Neural progenitor cell (in vitro differentiated cells): Measurements from ENCODE around the gene PNMT.

ENCODE experiments used
- EZH2phosphoT487 ChIP-seq: fragments of 200-600 bp; sonication (generic); IDR thresholded peaks from 2 replicates; pipeline ENCODE4 v1.6.1; 2017; ENCODE audit warnings: antibody characterized with exemption
- TF ChIP-seq, protein P1 (sequence below): fragments of 200-600 bp; sonication (generic); IDR thresholded peaks from 2 replicates; pipeline ENCODE4 v1.5.1; 2017; ENCODE audit warnings: antibody characterized with exemption, mild to moderate bottlenecking

DNA sequence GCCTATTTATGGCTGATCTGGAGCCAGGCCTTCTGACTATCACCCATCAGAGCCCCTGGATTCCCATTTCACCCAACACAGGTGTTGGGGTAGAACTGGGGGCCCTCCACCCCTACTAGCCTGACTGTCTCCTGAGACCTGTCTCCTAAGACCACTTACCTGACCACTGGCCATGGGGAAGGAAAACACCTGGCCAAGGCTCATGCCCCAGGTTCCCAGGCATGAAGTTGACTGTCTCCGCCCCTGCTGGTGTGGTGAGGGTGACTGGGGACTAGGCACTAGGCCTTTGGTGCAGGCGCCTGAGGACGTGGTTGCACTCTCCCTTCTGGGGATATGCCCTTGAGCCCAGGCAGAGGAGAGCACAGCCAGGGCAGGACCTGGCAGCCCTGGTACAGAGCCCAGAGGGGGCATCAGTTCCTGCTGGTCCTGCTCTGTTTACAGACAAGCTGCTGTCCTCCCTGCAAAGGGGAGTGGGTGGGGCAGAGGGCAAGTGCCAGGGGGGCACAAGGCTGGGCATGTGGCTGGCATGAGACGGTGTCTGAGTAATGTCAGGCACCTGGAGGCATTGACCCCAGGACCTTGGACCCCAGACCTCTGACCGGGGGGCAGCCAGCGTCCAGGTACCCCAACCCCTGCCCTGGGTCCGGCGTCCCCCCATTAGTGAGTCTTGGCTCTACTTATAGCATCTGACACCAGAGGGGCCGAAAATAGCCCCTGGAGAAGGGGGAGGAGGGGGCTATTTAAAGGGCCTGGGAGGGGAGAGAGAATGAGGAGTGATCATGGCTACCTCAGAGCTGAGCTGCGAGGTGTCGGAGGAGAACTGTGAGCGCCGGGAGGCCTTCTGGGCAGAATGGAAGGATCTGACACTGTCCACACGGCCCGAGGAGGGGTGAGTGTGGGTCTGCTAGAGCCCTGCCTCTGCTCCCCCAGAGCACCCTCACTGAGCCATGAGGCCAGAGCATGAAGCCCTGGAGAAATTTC is 3.4 kb upstream of the PNMT start, which contains the start of gene TCAP:
- TF ChIP-seq, protein P1, sequence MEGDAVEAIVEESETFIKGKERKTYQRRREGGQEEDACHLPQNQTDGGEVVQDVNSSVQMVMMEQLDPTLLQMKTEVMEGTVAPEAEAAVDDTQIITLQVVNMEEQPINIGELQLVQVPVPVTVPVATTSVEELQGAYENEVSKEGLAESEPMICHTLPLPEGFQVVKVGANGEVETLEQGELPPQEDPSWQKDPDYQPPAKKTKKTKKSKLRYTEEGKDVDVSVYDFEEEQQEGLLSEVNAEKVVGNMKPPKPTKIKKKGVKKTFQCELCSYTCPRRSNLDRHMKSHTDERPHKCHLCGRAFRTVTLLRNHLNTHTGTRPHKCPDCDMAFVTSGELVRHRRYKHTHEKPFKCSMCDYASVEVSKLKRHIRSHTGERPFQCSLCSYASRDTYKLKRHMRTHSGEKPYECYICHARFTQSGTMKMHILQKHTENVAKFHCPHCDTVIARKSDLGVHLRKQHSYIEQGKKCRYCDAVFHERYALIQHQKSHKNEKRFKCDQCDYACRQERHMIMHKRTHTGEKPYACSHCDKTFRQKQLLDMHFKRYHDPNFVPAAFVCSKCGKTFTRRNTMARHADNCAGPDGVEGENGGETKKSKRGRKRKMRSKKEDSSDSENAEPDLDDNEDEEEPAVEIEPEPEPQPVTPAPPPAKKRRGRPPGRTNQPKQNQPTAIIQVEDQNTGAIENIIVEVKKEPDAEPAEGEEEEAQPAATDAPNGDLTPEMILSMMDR, result no peak
- TF ChIP-seq EZH2phosphoT487, result no peak
